ENCODE data around the gene ZNF804B. TPM values are rescaled to one million over a fixed set of nuclear protein-coding genes. Genes with fewer than 3 reads are reported as not detected.

The ZNF804B gene
- total RNA-seq, 2 experiments from 2014 or later, result not detected

- Histone ChIP-seq H3K9me2 (ENCODE audit: insufficient read depth, low read length) (no peaks in the 10 kb centered on the region), H3K4me2 (ENCODE audit: low read length) (no peak overlapping the region), H3K79me2 (ENCODE audit: insufficient read depth, low read depth, low read length) (no peaks in the 10 kb centered on the region), H4K20me1 (ENCODE audit: insufficient read depth, low read length) (no peaks in the 10 kb centered on the region), H3K9me3 (ENCODE audit: low read length) (no peaks in the 10 kb centered on the region), H3K4me1 (ENCODE audit: insufficient read depth, low read length, poor library complexity, severe bottlenecking) (no peaks in the 10 kb centered on the region), H3K4me3 (ENCODE audit: low read depth, low read length, poor library complexity, severe bottlenecking) (no peak overlapping the region), H2AFZ (ENCODE audit: low read length) (no peak overlapping the region), H3K36me3 (ENCODE audit: insufficient read depth, low read length) (no peaks in the 10 kb centered on the region), H3K27ac (ENCODE audit: low read depth, low read length, poor library complexity, severe bottlenecking) (no peak overlapping the region)
- POLR2A ChIA-PET, result no interaction called here
- CTCF ChIA-PET (ENCODE audit: unreplicated experiment), result no interaction called here
- no TSS peak for BruUV-seq (replicated peaks)
- intact Hi-C loops (cut with micrococcal nuclease; ENCODE audit: unreplicated experiment), result no loop called here
- DNase-seq (ENCODE audit: low spot score), result no peak
- TF ChIP-seq CTCF (conservative IDR thresholded peaks at IDR 0.05; ENCODE audit: low read length) (no peak), EZH2phosphoT487 (IDR thresholded peaks at IDR 0.05; ENCODE audit: borderline replicate concordance, low read depth, low read length) (no peak)
Measured at GRCh38 chr7:89238156-89238555, 478.7 kb downstream of the ZNF804B start.

DNA sequence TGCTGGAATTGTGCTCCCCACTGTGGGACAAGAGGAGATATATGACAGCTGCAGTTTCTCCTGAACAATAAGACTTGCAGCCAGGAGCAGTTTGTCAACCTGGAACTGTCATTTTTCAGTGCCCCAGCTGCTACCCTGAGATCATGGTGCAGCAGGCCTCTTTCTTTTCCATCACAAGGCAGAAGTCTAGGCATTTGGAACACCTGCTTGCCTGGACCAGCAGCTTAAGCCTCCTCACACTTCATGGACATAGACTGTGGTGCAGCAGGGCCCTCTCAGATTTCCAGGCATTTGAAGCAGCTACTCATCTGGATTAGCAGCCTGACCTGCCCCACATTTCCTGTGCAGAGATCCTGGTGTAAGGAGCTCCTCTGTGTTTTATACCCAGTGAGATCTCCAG is 486.7 kb downstream of the ZNF804B start:
- intact Hi-C loops (cut with micrococcal nuclease; ENCODE audit: unreplicated experiment), result no loop called here
- no TSS peak for BruUV-seq (replicated peaks)
- H3K27ac ChIP-seq (ENCODE audit: low read depth, low read length, poor library complexity, severe bottlenecking), result no peak overlapping the region
- no peaks in the 10 kb centered on the region for H3K9me2 ChIP-seq (ENCODE audit: insufficient read depth, low read length)
- H3K9me3 ChIP-seq (ENCODE audit: low read length), result no peaks in the 10 kb centered on the region
- H4K20me1 ChIP-seq (ENCODE audit: insufficient read depth, low read length), result no peaks in the 10 kb centered on the region
- H3K4me2 ChIP-seq (ENCODE audit: low read length), result no peak overlapping the region
- CTCF ChIA-PET (ENCODE audit: unreplicated experiment), result no interaction called here
- no peaks in the 10 kb centered on the region for H3K79me2 ChIP-seq (ENCODE audit: insufficient read depth, low read depth, low read length)
- POLR2A ChIA-PET, result no interaction called here
- H3K36me3 ChIP-seq (ENCODE audit: insufficient read depth, low read length), result no peaks in the 10 kb centered on the region
- TF ChIP-seq CTCF (conservative IDR thresholded peaks at IDR 0.05; ENCODE audit: low read length) (no peak), EZH2phosphoT487 (IDR thresholded peaks at IDR 0.05; ENCODE audit: borderline replicate concordance, low read depth, low read length) (no peak)
- no peaks in the 10 kb centered on the region for H3K4me1 ChIP-seq (ENCODE audit: insufficient read depth, low read length, poor library complexity, severe bottlenecking)
- H3K4me3 ChIP-seq (ENCODE audit: low read depth, low read length, poor library complexity, severe bottlenecking), result no peak overlapping the region
- DNase-seq (ENCODE audit: low spot score), result no peak
- H2AFZ ChIP-seq (ENCODE audit: low read length), result no peak overlapping the region

DNA sequence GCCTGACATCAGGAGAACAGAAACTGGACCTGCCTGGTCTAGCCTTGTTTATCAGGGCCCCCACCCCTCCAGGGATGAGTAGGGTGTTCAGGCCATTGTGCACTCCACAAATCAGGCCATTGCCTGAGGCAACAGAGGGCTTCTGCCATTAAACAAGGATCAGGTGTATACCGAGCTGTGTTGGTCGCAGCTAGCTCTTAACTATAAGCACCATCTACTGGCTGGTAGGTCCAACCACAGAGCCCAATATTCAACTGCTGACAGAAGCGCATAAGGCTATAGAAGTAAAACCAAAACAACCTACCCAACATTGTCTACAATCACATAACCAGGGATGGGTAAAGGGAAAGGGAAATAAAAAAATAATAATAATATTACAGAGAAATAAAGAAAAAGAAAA is 487.7 kb downstream of the ZNF804B start:
- no peak for TF ChIP-seq EZH2phosphoT487 (IDR thresholded peaks at IDR 0.05; ENCODE audit: borderline replicate concordance, low read depth, low read length)
- no peak for TF ChIP-seq CTCF (conservative IDR thresholded peaks at IDR 0.05; ENCODE audit: low read length)
- no peaks in the 10 kb centered on the region for H3K9me2 ChIP-seq (ENCODE audit: insufficient read depth, low read length)
- no peaks in the 10 kb centered on the region for H3K79me2 ChIP-seq (ENCODE audit: insufficient read depth, low read depth, low read length)
- no peak overlapping the region for H3K4me3 ChIP-seq (ENCODE audit: low read depth, low read length, poor library complexity, severe bottlenecking)
- no peaks in the 10 kb centered on the region for H3K4me1 ChIP-seq (ENCODE audit: insufficient read depth, low read length, poor library complexity, severe bottlenecking)
- no peaks in the 10 kb centered on the region for H3K9me3 ChIP-seq (ENCODE audit: low read length)
- no peaks in the 10 kb centered on the region for H4K20me1 ChIP-seq (ENCODE audit: insufficient read depth, low read length)
- H2AFZ ChIP-seq (ENCODE audit: low read length), result no peak overlapping the region
- intact Hi-C loops (cut with micrococcal nuclease; ENCODE audit: unreplicated experiment), result no loop called here
- DNase-seq (ENCODE audit: low spot score), result no peak
- no peaks in the 10 kb centered on the region for H3K36me3 ChIP-seq (ENCODE audit: insufficient read depth, low read length)
- no peak overlapping the region for H3K27ac ChIP-seq (ENCODE audit: low read depth, low read length, poor library complexity, severe bottlenecking)
- ChIA-PET POLR2A (no interaction called here), CTCF (ENCODE audit: unreplicated experiment) (no interaction called here)
- BruUV-seq (replicated peaks), result no TSS peak
- H3K4me2 ChIP-seq (ENCODE audit: low read length), result no peak overlapping the region

All from OCI-LY7 (cell line).